HG02571 (cell line): Measurements from ENCODE around the gene HBS1L.

ENCODE experiments used
- ATAC-seq: cut with Tn5 transposase; IDR thresholded peaks from one replicate; pipeline ENCODE4 v1.9.1; 2021; ENCODE audit warnings: mild to moderate bottlenecking, moderate library complexity; ENCODE audit not compliant: unreplicated experiment

HBS1L gene

GRCh38 chr6:135002974-135003703 lies 51.5 kb downstream of the HBS1L start:
- ATAC-seq: peak; percentile 99

GRCh38 chr6:135002229-135002844 lies 52.3 kb downstream of the HBS1L start:
- ATAC-seq: no peak

- no peak for ATAC-seq
Measured at GRCh38 chr6:134999107-134999506, 55.5 kb downstream of the HBS1L start.

- ATAC-seq: no peak
Measured at GRCh38 chr6:134997133-134997995, 57.3 kb downstream of the HBS1L start.

- ATAC-seq: no peak
Measured at GRCh38 chr6:134995536-134995935, 59.1 kb downstream of the HBS1L start.

GRCh38 chr6:134994431-134994830 lies 60.2 kb downstream of the HBS1L start:
- ATAC-seq: no peak

- ATAC-seq: no peak
Measured at GRCh38 chr6:134992155-134992554, 62.5 kb downstream of the HBS1L start.

GRCh38 chr6:134990262-134990661 lies 64.4 kb downstream of the HBS1L start:
- no peak for ATAC-seq

- ATAC-seq: no peak
Measured at GRCh38 chr6:134984821-134985220, 69.8 kb downstream of the HBS1L start.

GRCh38 chr6:134983823-134984222 lies 70.8 kb downstream of the HBS1L start:
- no peak for ATAC-seq

GRCh38 chr6:134982161-134982560 lies 72.5 kb downstream of the HBS1L start:
- no peak for ATAC-seq

GRCh38 chr6:134980846-134981245 lies 73.8 kb downstream of the HBS1L start:
- ATAC-seq: no peak

- peak; percentile 62 for ATAC-seq
Measured at GRCh38 chr6:134979142-134979541, 75.5 kb downstream of the HBS1L start.

- no peak for ATAC-seq
Measured at GRCh38 chr6:134974370-134974769, 80.3 kb downstream of the HBS1L start.

- no peak for ATAC-seq
Measured at GRCh38 chr6:134967711-134968110, 86.9 kb downstream of the HBS1L start.

GRCh38 chr6:134964451-134965203 lies 90.0 kb downstream of the HBS1L start:
- no peak for ATAC-seq

- no peak for ATAC-seq
Measured at GRCh38 chr6:134962421-134962820, 92.2 kb downstream of the HBS1L start.

GRCh38 chr6:134961366-134961765 lies 93.3 kb downstream of the HBS1L start:
- ATAC-seq: no peak

GRCh38 chr6:134959603-134960002 lies 95.0 kb downstream of the HBS1L start:
- ATAC-seq: no peak

GRCh38 chr6:134956676-134957075 lies 97.9 kb downstream of the HBS1L start:
- ATAC-seq: no peak

- ATAC-seq: no peak
Measured at GRCh38 chr6:134956032-134956431, 98.6 kb downstream of the HBS1L start.
